Limb (tissue), 2 donors: Measurements from ENCODE around the gene OR5H2.
A peak's percentile ranks its signal among the peaks of the same experiment; 100 is the strongest.

Experiments
- DNase-seq, 2 donors: peaks; one replicate each; pipeline ENCODE4 v3.0.0-alpha.2; 2016; ENCODE audit errors: extremely low spot score in 2 of 2

Gene OR5H2

GRCh38 chr3:98329392-98330124, 47.3 kb downstream of the OR5H2 start:
- peak; percentile 37 to 56 for DNase-seq

GRCh38 chr3:98331329-98331728, 49.0 kb downstream of the OR5H2 start:
- no peak for DNase-seq
